ENCODE measurements around the gene ACSL3. TPM values are rescaled to one million over a fixed set of nuclear protein-coding genes. Genes with fewer than 3 reads are reported as not detected.

ACSL3 gene
- total RNA-seq, 1 experiment from 2014 or later = 98.5 TPM

GRCh38 chr2:222830164-222830563 is 30.7 kb upstream of the ACSL3 start:
- Histone ChIP-seq H3K27me3 (ENCODE audit: low read length) (no peaks in the 10 kb centered on the region), H3K4me1 (ENCODE audit: low read length) (no peaks in the 10 kb centered on the region), H3K9me2 (replicated peaks; ENCODE audit: insufficient read depth, low read length) (no peaks in the 10 kb centered on the region), H3K27ac (ENCODE audit: low read length) (no peak overlapping the region), H3K4me3 (ENCODE audit: low read length) (no peak overlapping the region), H3K36me3 (ENCODE audit: insufficient read depth, low read length) (no peaks in the 10 kb centered on the region), H3K4me2 (ENCODE audit: low read depth, low read length, poor library complexity, severe bottlenecking) (no peak overlapping the region), H3K9ac (ENCODE audit: low read length) (no peak overlapping the region), H2AFZ (ENCODE audit: low read length) (no peak overlapping the region), H3K79me2 (ENCODE audit: low read length) (no peaks in the 10 kb centered on the region), H3K9me3 (ENCODE audit: low read length) (no peaks in the 10 kb centered on the region), H4K20me1 (ENCODE audit: insufficient read depth, low read depth, low read length) (no peaks in the 10 kb centered on the region)
- DNase-seq = no peak

- Histone ChIP-seq H3K79me2 (ENCODE audit: low read length) (no peaks in the 10 kb centered on the region), H3K4me1 (ENCODE audit: low read length) (no peaks in the 10 kb centered on the region), H2AFZ (ENCODE audit: low read length) (no peak overlapping the region), H3K9me2 (replicated peaks; ENCODE audit: insufficient read depth, low read length) (no peaks in the 10 kb centered on the region), H3K9me3 (ENCODE audit: low read length) (no peaks in the 10 kb centered on the region), H4K20me1 (ENCODE audit: insufficient read depth, low read depth, low read length) (no peaks in the 10 kb centered on the region), H3K27ac (ENCODE audit: low read length) (no peak overlapping the region), H3K9ac (ENCODE audit: low read length) (no peak overlapping the region), H3K4me2 (ENCODE audit: low read depth, low read length, poor library complexity, severe bottlenecking) (no peak overlapping the region), H3K36me3 (ENCODE audit: insufficient read depth, low read length) (no peaks in the 10 kb centered on the region), H3K4me3 (ENCODE audit: low read length) (no peak overlapping the region), H3K27me3 (ENCODE audit: low read length) (no peaks in the 10 kb centered on the region)
- no peak for DNase-seq
Observed at GRCh38 chr2:222833410-222833809, 27.4 kb upstream of the ACSL3 start.

- no peaks in the 10 kb centered on the region for H4K20me1 ChIP-seq (ENCODE audit: insufficient read depth, low read depth, low read length)
- no peaks in the 10 kb centered on the region for H3K9me3 ChIP-seq (ENCODE audit: low read length)
- H3K9ac ChIP-seq (ENCODE audit: low read length) = no peak overlapping the region
- no peak overlapping the region for H3K4me2 ChIP-seq (ENCODE audit: low read depth, low read length, poor library complexity, severe bottlenecking)
- no peaks in the 10 kb centered on the region for H3K4me1 ChIP-seq (ENCODE audit: low read length)
- H3K4me3 ChIP-seq (ENCODE audit: low read length) = no peak overlapping the region
- no peak overlapping the region for H2AFZ ChIP-seq (ENCODE audit: low read length)
- no peaks in the 10 kb centered on the region for H3K27me3 ChIP-seq (ENCODE audit: low read length)
- no peaks in the 10 kb centered on the region for H3K9me2 ChIP-seq (replicated peaks; ENCODE audit: insufficient read depth, low read length)
- no peaks in the 10 kb centered on the region for H3K79me2 ChIP-seq (ENCODE audit: low read length)
- no peak overlapping the region for H3K27ac ChIP-seq (ENCODE audit: low read length)
- no peaks in the 10 kb centered on the region for H3K36me3 ChIP-seq (ENCODE audit: insufficient read depth, low read length)
- no peak for DNase-seq
Observed at GRCh38 chr2:222835143-222835822, 25.6 kb upstream of the ACSL3 start.

- DNase-seq = no peak
- H3K4me2 ChIP-seq (ENCODE audit: low read depth, low read length, poor library complexity, severe bottlenecking) = no peak overlapping the region
- H3K27me3 ChIP-seq (ENCODE audit: low read length) = no peaks in the 10 kb centered on the region
- H3K79me2 ChIP-seq (ENCODE audit: low read length) = no peaks in the 10 kb centered on the region
- no peaks in the 10 kb centered on the region for H3K9me3 ChIP-seq (ENCODE audit: low read length)
- no peaks in the 10 kb centered on the region for H3K4me1 ChIP-seq (ENCODE audit: low read length)
- no peak overlapping the region for H3K27ac ChIP-seq (ENCODE audit: low read length)
- H2AFZ ChIP-seq (ENCODE audit: low read length) = no peak overlapping the region
- no peak overlapping the region for H3K4me3 ChIP-seq (ENCODE audit: low read length)
- H4K20me1 ChIP-seq (ENCODE audit: insufficient read depth, low read depth, low read length) = no peaks in the 10 kb centered on the region
- no peak overlapping the region for H3K9ac ChIP-seq (ENCODE audit: low read length)
- H3K36me3 ChIP-seq (ENCODE audit: insufficient read depth, low read length) = no peaks in the 10 kb centered on the region
- no peaks in the 10 kb centered on the region for H3K9me2 ChIP-seq (replicated peaks; ENCODE audit: insufficient read depth, low read length)
Observed at GRCh38 chr2:222835823-222836151, 25.0 kb upstream of the ACSL3 start.

GRCh38 chr2:222837643-222838056 is 23.2 kb upstream of the ACSL3 start:
- no peaks in the 10 kb centered on the region for H3K36me3 ChIP-seq (ENCODE audit: insufficient read depth, low read length)
- no peak overlapping the region for H3K9ac ChIP-seq (ENCODE audit: low read length)
- H3K27ac ChIP-seq (ENCODE audit: low read length) = no peak overlapping the region
- no peak overlapping the region for H3K4me3 ChIP-seq (ENCODE audit: low read length)
- H4K20me1 ChIP-seq (ENCODE audit: insufficient read depth, low read depth, low read length) = no peaks in the 10 kb centered on the region
- no peaks in the 10 kb centered on the region for H3K79me2 ChIP-seq (ENCODE audit: low read length)
- no peak overlapping the region for H3K4me2 ChIP-seq (ENCODE audit: low read depth, low read length, poor library complexity, severe bottlenecking)
- DNase-seq = no peak
- H3K9me2 ChIP-seq (replicated peaks; ENCODE audit: insufficient read depth, low read length) = no peaks in the 10 kb centered on the region
- no peaks in the 10 kb centered on the region for H3K9me3 ChIP-seq (ENCODE audit: low read length)
- H2AFZ ChIP-seq (ENCODE audit: low read length) = no peak overlapping the region
- H3K4me1 ChIP-seq (ENCODE audit: low read length) = peaks cover 6% of the 10 kb centered on the region
- H3K27me3 ChIP-seq (ENCODE audit: low read length) = no peaks in the 10 kb centered on the region

- no peak overlapping the region for H3K9ac ChIP-seq (ENCODE audit: low read length)
- H3K9me2 ChIP-seq (replicated peaks; ENCODE audit: insufficient read depth, low read length) = no peaks in the 10 kb centered on the region
- H3K27ac ChIP-seq (ENCODE audit: low read length) = no peak overlapping the region
- no peaks in the 10 kb centered on the region for H3K36me3 ChIP-seq (ENCODE audit: insufficient read depth, low read length)
- H3K4me2 ChIP-seq (ENCODE audit: low read depth, low read length, poor library complexity, severe bottlenecking) = no peak overlapping the region
- H3K9me3 ChIP-seq (ENCODE audit: low read length) = no peaks in the 10 kb centered on the region
- H3K4me1 ChIP-seq (ENCODE audit: low read length) = peaks cover 8% of the 10 kb centered on the region
- no peaks in the 10 kb centered on the region for H3K27me3 ChIP-seq (ENCODE audit: low read length)
- no peak overlapping the region for H2AFZ ChIP-seq (ENCODE audit: low read length)
- H3K79me2 ChIP-seq (ENCODE audit: low read length) = no peaks in the 10 kb centered on the region
- no peak for DNase-seq
- no peaks in the 10 kb centered on the region for H4K20me1 ChIP-seq (ENCODE audit: insufficient read depth, low read depth, low read length)
- H3K4me3 ChIP-seq (ENCODE audit: low read length) = no peak overlapping the region
Observed at GRCh38 chr2:222840060-222840802, 20.6 kb upstream of the ACSL3 start.

GRCh38 chr2:222842491-222843174 is 18.2 kb upstream of the ACSL3 start:
- Histone ChIP-seq H3K4me2 (ENCODE audit: low read depth, low read length, poor library complexity, severe bottlenecking) (no peak overlapping the region), H3K9me3 (ENCODE audit: low read length) (no peaks in the 10 kb centered on the region), H3K9ac (ENCODE audit: low read length) (no peak overlapping the region), H3K79me2 (ENCODE audit: low read length) (no peaks in the 10 kb centered on the region), H3K4me3 (ENCODE audit: low read length) (no peak overlapping the region), H4K20me1 (ENCODE audit: insufficient read depth, low read depth, low read length) (no peaks in the 10 kb centered on the region), H3K9me2 (replicated peaks; ENCODE audit: insufficient read depth, low read length) (no peaks in the 10 kb centered on the region), H3K36me3 (ENCODE audit: insufficient read depth, low read length) (no peaks in the 10 kb centered on the region), H3K27ac (ENCODE audit: low read length) (no peak overlapping the region), H2AFZ (ENCODE audit: low read length) (0 out of 2 replicates have a peak overlapping the region, but pooled peaks have one; percentile 37), H3K4me1 (ENCODE audit: low read length) (peaks cover 8% of the 10 kb centered on the region), H3K27me3 (ENCODE audit: low read length) (no peaks in the 10 kb centered on the region)
- no peak for DNase-seq

GRCh38 chr2:222844323-222844722 is 16.5 kb upstream of the ACSL3 start:
- Histone ChIP-seq H3K4me3 (ENCODE audit: low read length) (no peak overlapping the region), H3K9me3 (ENCODE audit: low read length) (no peaks in the 10 kb centered on the region), H3K27me3 (ENCODE audit: low read length) (no peaks in the 10 kb centered on the region), H3K79me2 (ENCODE audit: low read length) (no peaks in the 10 kb centered on the region), H3K4me2 (ENCODE audit: low read depth, low read length, poor library complexity, severe bottlenecking) (no peak overlapping the region), H3K4me1 (ENCODE audit: low read length) (peaks cover 8% of the 10 kb centered on the region), H3K9me2 (replicated peaks; ENCODE audit: insufficient read depth, low read length) (no peaks in the 10 kb centered on the region), H2AFZ (ENCODE audit: low read length) (no peak overlapping the region), H3K9ac (ENCODE audit: low read length) (no peak overlapping the region), H4K20me1 (ENCODE audit: insufficient read depth, low read depth, low read length) (no peaks in the 10 kb centered on the region), H3K27ac (ENCODE audit: low read length) (no peak overlapping the region), H3K36me3 (ENCODE audit: insufficient read depth, low read length) (no peaks in the 10 kb centered on the region)
- DNase-seq = no peak

Measured in Karpas-422 (cell line).